LNCAP (cell line): Measurements from ENCODE around the gene IGF1R.

Experiments
- TF ChIP-seq, protein P1 (sequence below): fragments of 450-650 bp; IDR thresholded peaks from 2 replicates; pipeline ENCODE4 v1.5.1; 2017; ENCODE audit warnings: mild to moderate bottlenecking

The IGF1R gene

DNA sequence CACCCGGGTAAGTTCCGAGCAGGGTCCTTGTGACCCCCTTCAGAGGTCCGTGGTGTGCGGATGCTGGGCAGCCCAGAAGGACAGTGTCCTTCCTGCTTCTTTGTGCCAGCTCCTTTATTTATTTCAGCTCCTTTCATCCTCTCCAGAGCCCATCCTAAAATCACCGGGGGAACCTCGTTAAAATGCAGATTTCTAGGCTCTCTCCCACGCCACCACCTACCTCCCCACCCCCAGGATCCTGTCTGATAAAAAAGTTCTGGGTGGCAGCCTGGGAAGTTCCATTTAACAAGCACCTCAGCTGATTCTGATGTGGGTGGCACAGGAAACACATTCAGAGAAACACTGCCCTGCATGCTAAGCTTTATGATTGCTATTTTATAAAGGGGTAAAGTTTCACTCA, 12.5 kb upstream of the IGF1R start:
- TF ChIP-seq, protein P1, sequence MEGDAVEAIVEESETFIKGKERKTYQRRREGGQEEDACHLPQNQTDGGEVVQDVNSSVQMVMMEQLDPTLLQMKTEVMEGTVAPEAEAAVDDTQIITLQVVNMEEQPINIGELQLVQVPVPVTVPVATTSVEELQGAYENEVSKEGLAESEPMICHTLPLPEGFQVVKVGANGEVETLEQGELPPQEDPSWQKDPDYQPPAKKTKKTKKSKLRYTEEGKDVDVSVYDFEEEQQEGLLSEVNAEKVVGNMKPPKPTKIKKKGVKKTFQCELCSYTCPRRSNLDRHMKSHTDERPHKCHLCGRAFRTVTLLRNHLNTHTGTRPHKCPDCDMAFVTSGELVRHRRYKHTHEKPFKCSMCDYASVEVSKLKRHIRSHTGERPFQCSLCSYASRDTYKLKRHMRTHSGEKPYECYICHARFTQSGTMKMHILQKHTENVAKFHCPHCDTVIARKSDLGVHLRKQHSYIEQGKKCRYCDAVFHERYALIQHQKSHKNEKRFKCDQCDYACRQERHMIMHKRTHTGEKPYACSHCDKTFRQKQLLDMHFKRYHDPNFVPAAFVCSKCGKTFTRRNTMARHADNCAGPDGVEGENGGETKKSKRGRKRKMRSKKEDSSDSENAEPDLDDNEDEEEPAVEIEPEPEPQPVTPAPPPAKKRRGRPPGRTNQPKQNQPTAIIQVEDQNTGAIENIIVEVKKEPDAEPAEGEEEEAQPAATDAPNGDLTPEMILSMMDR: no peak

DNA sequence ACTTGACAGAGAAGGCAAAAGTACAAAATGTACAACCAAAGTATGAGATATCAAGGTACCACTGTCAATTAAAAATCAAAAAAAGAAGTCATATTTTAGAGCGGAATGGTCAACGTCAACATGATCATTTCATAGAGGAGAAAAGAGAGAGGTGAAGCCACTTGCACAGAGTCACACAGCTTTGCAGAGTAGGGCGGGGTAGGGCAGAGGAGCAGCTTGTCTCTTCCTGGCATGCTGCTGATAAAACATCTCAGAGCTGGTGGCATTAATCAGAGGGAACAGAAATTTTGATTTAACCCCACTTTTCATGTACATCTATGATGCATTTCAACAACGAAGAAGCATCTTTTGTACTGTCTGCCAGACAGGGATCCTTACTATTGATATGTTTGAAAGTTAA, 5.2 kb upstream of the IGF1R start:
- TF ChIP-seq, protein P1: no peak

DNA sequence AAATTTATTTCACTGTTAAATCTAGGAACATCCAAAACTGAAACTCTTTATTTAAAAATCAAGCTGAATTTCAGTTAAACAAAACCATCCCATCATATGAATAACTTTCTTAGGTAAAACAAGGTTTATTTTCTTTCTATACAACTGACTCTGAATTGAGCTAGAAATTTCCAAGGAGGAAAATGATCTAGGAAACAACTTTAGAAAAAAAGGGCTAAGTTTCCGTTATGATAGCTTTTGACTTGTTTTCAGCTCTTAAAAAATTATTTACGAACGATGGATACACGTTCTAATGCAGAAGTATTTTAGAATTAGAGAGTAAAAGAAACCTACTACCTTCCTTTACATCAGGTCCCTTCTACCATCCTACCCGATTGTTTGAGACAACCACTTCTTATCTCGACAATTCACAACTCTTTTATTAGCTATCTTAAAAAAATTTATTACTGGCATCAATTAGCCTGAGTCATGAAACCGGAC, 1.8 kb upstream of the IGF1R start:
- TF ChIP-seq, protein P1: no peak

DNA sequence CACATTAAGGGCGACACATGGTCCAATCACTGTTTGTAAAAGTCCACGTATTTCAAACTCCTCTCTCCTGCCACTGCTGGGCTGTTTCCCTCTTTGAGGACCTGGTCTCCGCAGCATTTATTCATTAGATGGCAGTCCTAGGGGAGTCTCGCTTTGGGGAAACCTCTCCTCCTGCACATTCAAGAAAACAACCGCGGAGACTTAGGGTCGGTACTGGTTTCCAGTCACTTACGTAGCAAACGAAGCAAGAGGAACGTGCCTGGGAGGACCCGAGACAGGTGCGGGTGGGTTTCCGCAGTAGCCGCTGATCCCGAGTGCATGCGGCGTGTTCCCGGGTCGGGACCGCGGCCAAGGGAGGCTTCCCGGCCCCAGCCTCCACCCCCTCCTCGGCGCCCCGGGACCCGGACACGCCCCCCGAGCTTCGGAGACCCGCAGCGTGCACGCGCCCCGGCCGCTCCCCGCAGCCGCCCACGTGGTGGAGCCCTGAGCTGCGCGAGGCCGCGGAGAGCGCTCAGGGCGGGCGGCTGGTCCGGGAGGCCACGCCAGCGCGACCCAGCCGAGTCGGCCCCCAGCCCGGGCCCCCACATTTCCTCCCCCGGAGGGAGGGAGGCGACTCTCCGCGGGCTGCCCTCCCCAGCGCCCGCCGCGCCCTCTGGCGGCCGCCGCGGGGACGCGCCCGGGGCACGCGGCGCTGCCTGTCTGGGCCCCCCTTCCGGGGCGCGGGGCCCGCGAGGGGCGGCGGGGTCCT, 1.1 kb upstream of the IGF1R start:
- TF ChIP-seq, protein P1: peak; percentile 90

DNA sequence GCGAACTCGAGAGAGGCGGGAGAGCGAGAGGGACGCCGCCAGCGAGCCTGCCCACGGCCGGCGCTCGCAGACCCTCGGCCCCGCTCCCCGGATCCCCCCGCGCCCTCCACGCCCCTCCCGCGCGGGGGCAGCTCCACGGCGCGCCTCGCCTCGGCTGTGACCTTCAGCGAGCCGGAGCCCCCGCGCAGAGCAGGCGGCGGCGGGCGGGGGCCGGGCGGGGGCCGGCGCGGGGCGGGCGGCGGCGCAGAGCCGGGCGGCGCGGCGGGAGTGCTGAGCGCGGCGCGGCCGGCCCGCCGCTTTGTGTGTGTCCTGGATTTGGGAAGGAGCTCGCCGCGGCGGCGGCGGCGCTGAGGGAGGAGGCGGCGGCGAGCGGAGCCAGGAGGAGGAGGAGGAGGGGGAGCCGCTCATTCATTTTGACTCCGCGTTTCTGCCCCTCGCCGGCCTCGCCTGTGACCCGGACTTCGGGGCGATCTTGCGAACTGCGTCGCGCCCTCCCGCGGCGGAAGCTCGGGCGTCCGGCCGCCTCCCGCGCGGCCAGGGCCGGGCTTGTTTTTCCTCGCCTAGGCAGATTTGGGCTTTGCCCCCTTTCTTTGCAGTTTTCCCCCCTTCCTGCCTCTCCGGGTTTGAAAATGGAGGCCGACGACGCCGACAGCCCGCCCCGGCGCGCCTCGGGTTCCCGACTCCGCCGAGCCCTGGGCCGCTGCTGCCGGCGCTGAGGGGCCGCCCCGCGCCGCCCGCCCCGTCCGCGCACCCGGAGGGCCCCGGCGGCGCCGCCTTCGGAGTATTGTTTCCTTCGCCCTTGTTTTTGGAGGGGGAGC, 524 bp downstream of the IGF1R start:
- TF ChIP-seq, protein P1: peak; percentile 17; the same call in 1 of the 2 replicates

DNA sequence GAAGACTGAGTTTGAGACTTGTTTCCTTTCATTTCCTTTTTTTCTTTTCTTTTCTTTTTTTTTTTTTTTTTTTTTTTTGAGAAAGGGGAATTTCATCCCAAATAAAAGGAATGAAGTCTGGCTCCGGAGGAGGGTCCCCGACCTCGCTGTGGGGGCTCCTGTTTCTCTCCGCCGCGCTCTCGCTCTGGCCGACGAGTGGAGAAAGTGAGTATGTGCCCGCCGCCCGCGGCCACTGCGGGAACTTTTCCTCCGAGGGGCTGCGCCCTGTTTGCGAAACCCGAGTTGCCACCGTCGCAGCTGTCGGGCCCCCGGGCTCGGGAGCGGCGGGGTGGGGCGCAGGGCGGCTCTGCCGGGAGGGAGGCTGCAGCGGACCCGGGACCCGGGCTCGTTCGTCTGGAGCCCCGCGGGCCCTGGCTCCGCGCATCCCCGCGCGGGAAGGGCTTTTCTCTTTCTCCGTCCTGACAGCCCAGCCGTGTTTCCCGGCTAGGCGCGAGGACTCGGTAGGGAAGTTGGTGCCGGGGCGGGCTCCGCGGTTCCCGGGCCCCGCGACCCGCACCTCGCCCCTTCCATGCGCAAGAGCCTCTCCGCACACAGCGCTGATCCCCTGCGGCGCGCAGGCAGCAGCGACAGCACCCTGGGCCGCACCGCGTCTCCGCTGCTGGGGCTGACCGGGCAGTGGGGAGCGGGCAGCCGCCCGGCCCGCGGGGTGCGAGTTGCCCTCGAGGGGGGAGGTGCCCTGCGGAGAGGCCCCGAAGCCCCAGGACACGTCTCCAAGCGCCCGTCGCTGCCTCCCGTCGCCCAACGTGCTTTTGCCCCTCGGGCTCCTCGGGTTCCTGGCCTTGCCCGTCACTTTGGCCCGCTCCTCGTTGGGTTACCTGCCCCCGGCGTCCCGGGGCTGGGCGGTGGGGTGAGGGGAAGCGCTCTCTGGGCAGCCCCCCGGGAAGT, 1.4 kb downstream of the IGF1R start:
- TF ChIP-seq, protein P1: no peak
